Naive B cell (primary cell): Measurements from ENCODE around the gene EXPH5. TPM values are rescaled to one million over a fixed set of nuclear protein-coding genes. Genes with fewer than 3 reads are reported as not detected.

Source experiments
- ATAC-seq, 2 donors: fragments of 150-1000 bp; cut with Tn5 transposase; 2 replicates each; pipeline ENCODE4 v1.10.0; 2021; ENCODE audit warnings: low read depth in 2 of 2, mild to moderate bottlenecking in 2 of 2, moderate library complexity in 2 of 2
- DNase-seq: peaks from one replicate; pipeline ENCODE4 v3.0.0; 2022
- H3K27ac Mint-ChIP-seq, 6 donors: one replicate each; pipeline ENCODE4 v1.8.0; 2020 to 2022; ENCODE audit warnings: mild to moderate bottlenecking in 6 of 6, mixed read lengths in 6 of 6, moderate library complexity in 5 of 6, inconsistent platforms in 2 of 6
- H3K27me3 Mint-ChIP-seq, 3 donors: one replicate each; pipeline ENCODE4 v1.8.0; 2021 to 2022; ENCODE audit warnings: mixed read lengths in 3 of 3, mild to moderate bottlenecking in 1 of 3
- H3K36me3 Mint-ChIP-seq, 2 donors: one replicate each; pipeline ENCODE4 v1.8.0; 2020 to 2022; ENCODE audit warnings: mixed read lengths in 2 of 2, inconsistent platforms in 1 of 2, mild to moderate bottlenecking in 1 of 2
- H3K4me1 Mint-ChIP-seq, 3 donors: one replicate each; pipeline ENCODE4 v1.8.0; 2020 to 2022; ENCODE audit warnings: mixed read lengths in 3 of 3, inconsistent platforms in 1 of 3, mild to moderate bottlenecking in 1 of 3, moderate library complexity in 1 of 3
- H3K4me3 Mint-ChIP-seq, 8 donors: one replicate each; pipeline ENCODE4 v1.8.0; 2020 to 2022; ENCODE audit warnings: mild to moderate bottlenecking in 8 of 8, mixed read lengths in 8 of 8, moderate library complexity in 8 of 8, inconsistent platforms in 2 of 8
- H3K9me3 Mint-ChIP-seq, 7 donors: one replicate each; pipeline ENCODE4 v1.8.0; 2020 to 2022; ENCODE audit warnings: mixed read lengths in 7 of 7, mild to moderate bottlenecking in 5 of 7, inconsistent platforms in 2 of 7, moderate library complexity in 1 of 7
- polyA plus RNA-seq, 6 donors: library from polyadenylated mRNA; unstranded; fragments of 300-500 nt; fragmentation: Illumina TruSeq; gene quantifications; one replicate each; pipeline ENCODE4 v1.2.3, GENCODE V29; 2021; ENCODE audit warnings: low read depth in 6 of 6

EXPH5 gene
- polyA plus RNA-seq, 6 donors from 2014 or later = 0.05 to 1.0 (median 0.31) TPM; not detected in 1

DNA sequence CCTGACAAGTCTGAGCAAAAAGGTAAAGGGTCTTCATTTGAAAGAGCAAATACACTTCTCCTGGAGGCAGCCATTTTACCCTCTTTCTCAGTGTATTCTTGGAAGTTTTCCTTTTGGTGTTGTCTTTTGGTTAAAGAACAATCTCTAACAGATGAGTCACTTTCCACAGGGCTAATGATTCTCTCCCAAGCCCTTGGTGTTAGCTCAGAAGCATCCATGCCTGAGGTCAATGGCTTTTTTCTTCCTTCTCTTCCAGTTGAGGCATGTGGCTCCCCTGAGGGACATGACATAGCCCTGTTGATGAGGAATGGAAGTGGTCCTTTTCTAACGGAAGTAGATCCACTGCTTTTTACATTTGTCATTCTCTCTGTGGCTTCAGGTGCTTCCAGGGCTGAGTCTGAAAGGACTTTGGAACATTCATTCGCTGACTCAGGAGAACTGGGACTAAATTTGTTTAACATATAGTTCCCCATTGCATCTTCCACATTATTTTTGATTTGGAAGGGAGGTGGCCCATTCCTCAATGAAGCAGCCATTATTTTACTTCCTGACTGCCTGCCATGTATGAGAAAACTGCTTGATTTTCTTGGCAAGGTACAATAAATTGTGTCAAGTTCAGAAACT is 81.6 kb downstream of the EXPH5 start:
- H3K27me3 Mint-ChIP-seq = peaks cover 0 to 22% (median 7%) of the 10 kb centered on the region in 3 donors
- ATAC-seq (no peak), DNase-seq (no peak)
- no peaks in the 10 kb centered on the region for H3K4me1 Mint-ChIP-seq
- H3K27ac Mint-ChIP-seq = no peak overlapping the region
- H3K36me3 Mint-ChIP-seq = peaks cover 0 to 3% of the 10 kb centered on the region in 2 donors
- no peak overlapping the region for H3K4me3 Mint-ChIP-seq
- no peaks in the 10 kb centered on the region for H3K9me3 Mint-ChIP-seq

GRCh38 chr11:108508653-108509593 is 84.6 kb downstream of the EXPH5 start:
- H3K36me3 Mint-ChIP-seq = no peaks in the 10 kb centered on the region
- no peak for ATAC-seq
- H3K4me3 Mint-ChIP-seq = no peak overlapping the region
- no peaks in the 10 kb centered on the region for H3K9me3 Mint-ChIP-seq
- H3K27me3 Mint-ChIP-seq = peaks cover 0 to 22% (median 7%) of the 10 kb centered on the region in 3 donors
- DNase-seq = no peak
- H3K27ac Mint-ChIP-seq = no peak overlapping the region
- no peaks in the 10 kb centered on the region for H3K4me1 Mint-ChIP-seq

DNA sequence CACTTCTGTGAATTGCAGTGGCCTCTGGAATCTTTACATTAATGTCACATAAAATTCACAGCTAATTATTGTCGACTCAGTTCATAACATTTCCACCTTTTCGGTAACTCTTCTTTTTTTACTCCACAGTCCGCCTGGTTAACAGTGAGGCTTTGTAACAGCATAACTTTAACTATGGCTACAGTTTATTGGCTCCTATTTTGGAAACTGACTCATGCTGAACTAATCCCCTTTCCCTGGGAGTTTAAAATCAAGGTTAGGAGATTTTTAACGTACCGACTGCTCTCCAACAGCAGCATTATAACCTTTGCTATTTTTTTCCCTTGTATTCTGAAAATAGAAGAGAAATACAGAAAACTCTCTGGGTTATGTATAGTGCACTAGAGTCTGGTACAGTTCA is 92.2 kb downstream of the EXPH5 start:
- Mint-ChIP-seq H3K36me3 (no peaks in the 10 kb centered on the region), H3K27ac (peak overlapping the region in 1 of 6 donors; percentile 44), H3K4me1 (peaks cover 11 to 20% (median 13%) of the 10 kb centered on the region in 3 donors), H3K9me3 (no peaks in the 10 kb centered on the region), H3K27me3 (no peaks in the 10 kb centered on the region), H3K4me3 (peak overlapping the region in 1 of 8 donors; percentile 84)
- DNase-seq = no peak
- no peak for ATAC-seq

- Mint-ChIP-seq H3K27ac (no peak overlapping the region), H3K4me3 (peak overlapping the region in 1 of 8 donors; percentile 84), H3K27me3 (no peaks in the 10 kb centered on the region), H3K4me1 (peaks cover 13 to 21% (median 14%) of the 10 kb centered on the region in 3 donors), H3K9me3 (no peaks in the 10 kb centered on the region), H3K36me3 (no peaks in the 10 kb centered on the region)
- ATAC-seq (no peak), DNase-seq (no peak)
Measured at GRCh38 chr11:108500721-108501120, 92.8 kb downstream of the EXPH5 start.

GRCh38 chr11:108500169-108500568 is 93.4 kb downstream of the EXPH5 start:
- H3K9me3 Mint-ChIP-seq = no peaks in the 10 kb centered on the region
- ATAC-seq (no peak), DNase-seq (no peak)
- peaks cover 13 to 21% (median 14%) of the 10 kb centered on the region in 3 donors for H3K4me1 Mint-ChIP-seq
- no peak overlapping the region for H3K27ac Mint-ChIP-seq
- peak overlapping the region in 5 of 8 donors; percentile 20 to 84 (median 67) for H3K4me3 Mint-ChIP-seq
- H3K27me3 Mint-ChIP-seq = no peaks in the 10 kb centered on the region
- no peaks in the 10 kb centered on the region for H3K36me3 Mint-ChIP-seq

- Mint-ChIP-seq H3K4me1 (peaks cover 13 to 21% (median 14%) of the 10 kb centered on the region in 3 donors), H3K27me3 (no peaks in the 10 kb centered on the region), H3K27ac (peak overlapping the region in 4 of 6 donors; percentile 63 to 77 (median 73)), H3K9me3 (no peaks in the 10 kb centered on the region), H3K4me3 (peak overlapping the region; percentile 76 to 95 (median 91)), H3K36me3 (no peaks in the 10 kb centered on the region)
- ATAC-seq (no peak), DNase-seq (no peak)
Measured at GRCh38 chr11:108498816-108499408, 94.7 kb downstream of the EXPH5 start.

DNA sequence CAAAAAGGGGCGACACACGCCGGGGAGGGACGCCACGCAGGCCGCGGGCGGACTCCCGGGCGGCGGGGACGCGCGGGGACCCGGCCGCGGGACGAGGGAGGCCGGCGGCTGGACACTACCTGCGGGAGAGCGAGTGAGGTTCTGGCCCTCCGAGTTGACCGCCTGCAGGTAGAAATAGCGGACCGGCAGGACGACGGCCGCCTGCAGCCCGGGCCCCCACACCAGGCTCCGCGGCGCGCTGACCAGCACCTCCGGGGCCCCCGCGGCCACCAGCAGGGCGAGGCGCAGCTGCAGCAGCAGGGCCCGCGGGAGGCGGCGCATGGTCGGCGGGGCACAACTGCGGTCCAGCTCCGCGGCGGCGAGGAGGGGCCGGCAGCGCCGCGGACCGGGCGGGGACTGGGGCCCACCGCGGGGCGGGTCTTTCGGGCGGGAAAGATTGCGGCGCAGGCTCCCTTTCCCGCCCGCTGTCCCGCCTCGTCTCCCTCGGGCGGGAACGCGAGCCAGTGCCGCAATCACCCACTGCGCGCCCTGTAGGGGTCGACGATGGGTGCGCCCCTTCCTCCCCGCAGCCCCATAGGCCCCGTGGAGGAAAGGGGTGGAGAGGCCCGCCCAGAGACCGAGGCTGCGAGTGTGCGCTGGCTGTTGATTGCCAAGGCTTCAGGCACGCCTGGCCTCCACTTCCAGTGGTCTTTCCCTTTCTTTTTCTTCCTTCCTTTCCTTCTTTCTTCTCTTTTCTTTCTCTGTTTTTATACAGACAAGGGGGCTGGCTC is 95.3 kb downstream of the EXPH5 start, which contains the start of gene POGLUT3:
Gene POGLUT3 (minus strand): TSS at position 339 of the 770 bp plus-strand sequence. CDS start 18 bp downstream, at position 321.
- Mint-ChIP-seq H3K4me1 (peaks cover 13 to 21% (median 14%) of the 10 kb centered on the region in 3 donors), H3K9me3 (no peaks in the 10 kb centered on the region), H3K36me3 (no peaks in the 10 kb centered on the region), H3K27ac (peak within 1 kb of the TSS; percentile 89 to 99 (median 97)), H3K27me3 (no peaks in the 10 kb centered on the region), H3K4me3 (peak within 1 kb of the TSS; percentile 95 to 100 (median 99))
- DNase-seq (peak; percentile 47), ATAC-seq (peak; percentile 46 to 56)

DNA sequence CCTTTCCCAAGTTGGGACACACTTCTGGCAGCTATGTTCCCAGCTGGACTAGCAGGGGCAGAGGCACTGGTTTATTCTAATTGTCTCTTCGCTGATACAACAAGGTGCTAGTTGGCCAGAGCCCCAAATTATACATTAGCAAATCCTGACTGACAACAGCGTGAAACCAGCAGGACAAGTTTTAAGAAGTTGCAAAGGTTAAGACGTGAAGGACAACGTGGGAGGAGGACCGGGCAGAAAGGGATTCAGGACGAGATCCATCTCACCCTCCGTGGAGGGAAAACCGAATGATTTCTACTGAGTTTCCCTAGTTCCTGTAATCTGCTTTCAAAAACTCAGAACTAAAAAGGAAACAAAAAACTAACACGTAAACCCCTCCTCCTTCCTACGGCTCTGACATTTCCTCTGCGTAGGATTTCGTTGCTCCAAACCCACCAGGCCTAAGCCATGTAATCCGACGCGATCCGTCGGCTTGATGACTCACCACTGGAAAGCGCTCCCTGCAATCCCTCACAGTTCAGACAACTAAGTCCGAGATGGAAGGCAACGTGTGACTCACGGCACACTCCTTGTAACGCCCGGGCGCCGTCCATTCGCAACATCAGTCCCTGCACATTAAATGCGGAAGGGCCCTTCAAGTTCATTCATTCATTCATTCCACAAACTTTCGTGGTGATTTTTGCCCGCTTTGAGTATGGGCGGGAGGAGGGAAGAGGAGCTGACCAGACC is 96.1 kb downstream of the EXPH5 start:
- peak overlapping the region; percentile 95 to 100 (median 99) for H3K4me3 Mint-ChIP-seq
- peak; percentile 75 to 76 for ATAC-seq

DNA sequence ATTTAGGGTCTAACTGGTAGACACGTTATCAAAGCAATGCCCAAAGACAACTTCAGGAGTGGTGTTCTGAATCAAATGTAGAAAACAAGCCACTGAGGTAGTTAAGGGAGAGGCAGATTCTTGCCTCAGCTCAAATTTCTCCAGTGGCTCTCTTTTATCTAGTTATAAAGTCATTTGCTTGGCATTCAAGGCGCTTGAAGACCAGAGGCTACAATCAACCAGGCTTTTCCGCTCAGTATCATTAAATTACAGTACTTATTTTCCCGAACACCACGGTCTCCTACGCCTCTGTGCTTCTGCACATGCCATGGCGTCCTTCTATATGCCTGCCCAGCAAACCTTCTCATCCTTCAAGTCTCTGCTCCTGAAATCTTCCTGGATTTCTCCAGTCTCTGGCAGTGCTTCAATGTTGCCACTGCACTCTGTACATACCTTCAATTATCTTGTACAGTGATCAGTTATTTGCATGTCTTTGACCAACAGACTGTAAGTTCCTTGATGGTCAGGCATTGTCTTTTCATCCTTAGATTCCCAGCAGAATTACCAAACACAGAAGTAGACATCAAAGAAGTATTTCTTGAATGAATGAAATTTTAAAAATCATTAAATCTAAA is 96.8 kb downstream of the EXPH5 start:
- H3K4me1 Mint-ChIP-seq = peaks cover 13 to 21% (median 14%) of the 10 kb centered on the region in 3 donors
- DNase-seq (no peak), ATAC-seq (no peak)
- no peaks in the 10 kb centered on the region for H3K27me3 Mint-ChIP-seq
- H3K36me3 Mint-ChIP-seq = no peaks in the 10 kb centered on the region
- no peaks in the 10 kb centered on the region for H3K9me3 Mint-ChIP-seq
- H3K27ac Mint-ChIP-seq = peak overlapping the region; percentile 30 to 99 (median 96)
- H3K4me3 Mint-ChIP-seq = peak overlapping the region in 7 of 8 donors; percentile 95 to 100 (median 99)

More for the DNA sequence above, 96.1 kb downstream of the EXPH5 start:
- peak; percentile 57 for DNase-seq
- Mint-ChIP-seq H3K36me3 (no peaks in the 10 kb centered on the region), H3K27ac (peak overlapping the region; percentile 89 to 99 (median 97)), H3K27me3 (no peaks in the 10 kb centered on the region), H3K4me1 (peaks cover 13 to 21% (median 14%) of the 10 kb centered on the region in 3 donors), H3K9me3 (no peaks in the 10 kb centered on the region)

DNA sequence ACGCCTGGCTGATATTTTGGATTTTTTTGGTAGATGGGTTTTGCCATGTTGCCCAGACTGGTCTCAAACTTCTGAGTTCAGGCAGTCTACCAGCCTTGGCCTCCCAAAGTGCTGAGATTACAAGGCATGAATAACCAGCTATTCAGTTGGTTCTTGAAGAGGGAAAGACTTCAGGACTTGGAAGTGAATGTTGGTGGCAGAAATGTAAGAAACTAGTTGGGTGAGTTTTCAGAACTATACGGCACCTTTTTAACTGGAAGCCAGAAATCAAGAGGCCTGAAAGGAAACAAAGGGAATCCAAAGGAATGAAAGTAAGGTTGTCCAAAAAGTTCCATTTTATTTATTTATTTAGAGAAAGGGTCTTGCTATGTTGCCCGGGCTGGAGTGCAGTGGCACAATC is 98.2 kb downstream of the EXPH5 start:
- Mint-ChIP-seq H3K4me3 (peak overlapping the region in 1 of 8 donors; percentile 55), H3K9me3 (no peaks in the 10 kb centered on the region), H3K4me1 (peaks cover 13 to 21% (median 14%) of the 10 kb centered on the region in 3 donors), H3K27me3 (no peaks in the 10 kb centered on the region), H3K27ac (peak overlapping the region in 1 of 6 donors; percentile 84), H3K36me3 (no peaks in the 10 kb centered on the region)
- ATAC-seq (no peak), DNase-seq (no peak)

DNA sequence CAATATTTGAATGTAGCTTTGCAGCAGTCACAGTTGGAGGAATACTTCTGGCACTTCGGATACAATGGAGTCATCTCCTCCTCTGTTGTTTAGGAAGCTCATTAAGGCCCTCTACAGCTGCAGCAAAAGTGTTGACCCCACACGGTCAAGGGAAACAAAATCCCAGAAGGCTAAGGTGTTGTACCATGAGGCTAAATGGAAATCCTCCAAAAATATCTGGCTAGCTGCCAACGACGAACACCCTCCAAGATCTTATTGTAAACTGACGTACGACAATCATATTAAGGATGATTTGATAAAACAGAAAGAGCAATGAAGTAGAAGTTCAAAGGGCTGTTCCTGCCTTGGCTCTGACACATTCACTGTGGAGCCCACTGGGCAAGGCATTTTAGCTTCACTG is 99.4 kb downstream of the EXPH5 start:
- Mint-ChIP-seq H3K4me1 (peaks cover 13 to 21% (median 14%) of the 10 kb centered on the region in 3 donors), H3K27me3 (no peaks in the 10 kb centered on the region), H3K4me3 (peak overlapping the region in 1 of 8 donors; percentile 55), H3K36me3 (peaks cover 0 to 4% of the 10 kb centered on the region in 2 donors), H3K27ac (peak overlapping the region in 1 of 6 donors; percentile 36), H3K9me3 (no peaks in the 10 kb centered on the region)
- DNase-seq (no peak), ATAC-seq (no peak)

- DNase-seq (no peak), ATAC-seq (no peak)
- H3K27me3 Mint-ChIP-seq = no peaks in the 10 kb centered on the region
- H3K9me3 Mint-ChIP-seq = peaks cover 0 to 1% (median 0%) of the 10 kb centered on the region in 7 donors
- peaks cover 6 to 12% of the 10 kb centered on the region in 2 donors for H3K36me3 Mint-ChIP-seq
- no peak overlapping the region for H3K4me3 Mint-ChIP-seq
- H3K4me1 Mint-ChIP-seq = peaks cover 3 to 6% (median 6%) of the 10 kb centered on the region in 3 donors
- H3K27ac Mint-ChIP-seq = no peak overlapping the region
Measured at GRCh38 chr11:108491936-108492335, 101.6 kb downstream of the EXPH5 start.
